ENCODE results near the gene MTCL1. TPM values are rescaled to one million over a fixed set of nuclear protein-coding genes. Genes with fewer than 3 reads are reported as not detected.

The MTCL1 gene
- total and polyA plus RNA-seq, 4 donors: 0.65 to 5.4 (median 1.4) TPM

DNA sequence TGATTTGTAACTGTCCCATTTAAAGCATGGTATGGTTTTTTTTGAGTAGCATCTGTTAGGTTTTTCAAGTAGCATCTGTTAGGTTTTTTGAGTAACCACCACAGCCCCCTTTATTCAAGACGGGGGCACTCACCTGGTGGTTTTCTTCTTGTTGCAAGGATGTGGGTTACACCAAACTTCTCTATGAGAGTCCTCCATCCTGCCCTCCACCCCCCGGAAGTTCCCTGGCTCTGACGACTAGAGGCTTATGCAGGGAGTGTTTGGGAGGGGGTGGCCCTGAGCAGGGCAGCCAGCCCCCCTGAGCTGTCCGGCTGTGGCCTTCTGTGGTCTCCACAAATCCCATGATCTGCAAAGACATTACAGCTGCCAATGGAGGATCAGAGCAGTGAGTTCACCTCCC is 39.3 kb downstream of the MTCL1 start:
- 78% methylated on average over 4 of the region's 4 CpGs for WGBS
- no peak for TF ChIP-seq RXRA (IDR thresholded peaks at IDR 0.05)
- no peak for TF ChIP-seq HNF4G (IDR thresholded peaks at IDR 0.05)
- TF ChIP-seq HNF4A (conservative IDR thresholded peaks at IDR 0.05): no peak
- TF ChIP-seq, protein P1, sequence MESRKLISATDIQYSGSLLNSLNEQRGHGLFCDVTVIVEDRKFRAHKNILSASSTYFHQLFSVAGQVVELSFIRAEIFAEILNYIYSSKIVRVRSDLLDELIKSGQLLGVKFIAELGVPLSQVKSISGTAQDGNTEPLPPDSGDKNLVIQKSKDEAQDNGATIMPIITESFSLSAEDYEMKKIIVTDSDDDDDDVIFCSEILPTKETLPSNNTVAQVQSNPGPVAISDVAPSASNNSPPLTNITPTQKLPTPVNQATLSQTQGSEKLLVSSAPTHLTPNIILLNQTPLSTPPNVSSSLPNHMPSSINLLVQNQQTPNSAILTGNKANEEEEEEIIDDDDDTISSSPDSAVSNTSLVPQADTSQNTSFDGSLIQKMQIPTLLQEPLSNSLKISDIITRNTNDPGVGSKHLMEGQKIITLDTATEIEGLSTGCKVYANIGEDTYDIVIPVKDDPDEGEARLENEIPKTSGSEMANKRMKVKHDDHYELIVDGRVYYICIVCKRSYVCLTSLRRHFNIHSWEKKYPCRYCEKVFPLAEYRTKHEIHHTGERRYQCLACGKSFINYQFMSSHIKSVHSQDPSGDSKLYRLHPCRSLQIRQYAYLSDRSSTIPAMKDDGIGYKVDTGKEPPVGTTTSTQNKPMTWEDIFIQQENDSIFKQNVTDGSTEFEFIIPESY (IDR thresholded peaks at IDR 0.05): no peak
- no peak for TF ChIP-seq NR2F2 (IDR thresholded peaks at IDR 0.05)
- TF ChIP-seq RAD21 (IDR thresholded peaks at IDR 0.05): no peak
- TF ChIP-seq, protein P2, sequence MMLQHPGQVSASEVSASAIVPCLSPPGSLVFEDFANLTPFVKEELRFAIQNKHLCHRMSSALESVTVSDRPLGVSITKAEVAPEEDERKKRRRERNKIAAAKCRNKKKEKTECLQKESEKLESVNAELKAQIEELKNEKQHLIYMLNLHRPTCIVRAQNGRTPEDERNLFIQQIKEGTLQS (IDR thresholded peaks at IDR 0.05): no peak
- TF ChIP-seq TAF1 (conservative IDR thresholded peaks at IDR 0.05): no peak
- no peak for TF ChIP-seq FOXA2 (IDR thresholded peaks at IDR 0.05)
- no peak for TF ChIP-seq JUND (IDR thresholded peaks at IDR 0.05)
- TF ChIP-seq FOXA1 (IDR thresholded peaks at IDR 0.05): no peak
- no peak for TF ChIP-seq GABPA (IDR thresholded peaks at IDR 0.05 in 1 of 2, conservative IDR thresholded peaks at IDR 0.05 in 1 of 2)
- TF ChIP-seq, protein P3, sequence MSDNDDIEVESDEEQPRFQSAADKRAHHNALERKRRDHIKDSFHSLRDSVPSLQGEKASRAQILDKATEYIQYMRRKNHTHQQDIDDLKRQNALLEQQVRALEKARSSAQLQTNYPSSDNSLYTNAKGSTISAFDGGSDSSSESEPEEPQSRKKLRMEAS (IDR thresholded peaks at IDR 0.05): no peak
- Histone ChIP-seq H3K9me3 (ENCODE audit: control insufficient read depth in 4 of 4, low read length in 3 of 4) (no peaks in the 10 kb centered on the region), H3K27ac (ENCODE audit: low read depth in 1 of 2, low read length in 2 of 2) (no peak overlapping the region), H3K36me3 (ENCODE audit: control insufficient read depth in 4 of 4, insufficient read depth in 3 of 4, low read depth in 1 of 4, low read length in 3 of 4) (peaks cover 0 to 2% (median 0%) of the 10 kb centered on the region in 4 donors), H3K4me1 (ENCODE audit: control insufficient read depth in 4 of 4, insufficient read depth in 4 of 4, low read length in 3 of 4) (no peaks in the 10 kb centered on the region), H3K4me3 (ENCODE audit: low read depth in 1 of 3, low read length in 3 of 3) (no peak overlapping the region), H3K9ac (ENCODE audit: low read depth in 1 of 2, low read length in 2 of 2) (no peak overlapping the region), H3K27me3 (ENCODE audit: control insufficient read depth in 4 of 4, insufficient read depth in 4 of 4, low read length in 3 of 4) (no peaks in the 10 kb centered on the region)
- DNase-seq (ENCODE audit: low spot score): no peak

- DNase-seq (ENCODE audit: low spot score): no peak
- H3K36me3 ChIP-seq (ENCODE audit: control insufficient read depth in 4 of 4, insufficient read depth in 3 of 4, low read depth in 1 of 4, low read length in 3 of 4): peaks cover 0 to 2% (median 0%) of the 10 kb centered on the region in 4 donors
- no peaks in the 10 kb centered on the region for H3K4me1 ChIP-seq (ENCODE audit: control insufficient read depth in 4 of 4, insufficient read depth in 4 of 4, low read length in 3 of 4)
- 88% methylated on average over 15 of the region's 15 CpGs for WGBS
- no peaks in the 10 kb centered on the region for H3K27me3 ChIP-seq (ENCODE audit: control insufficient read depth in 4 of 4, insufficient read depth in 4 of 4, low read length in 3 of 4)
- H3K4me3 ChIP-seq (ENCODE audit: low read depth in 1 of 3, low read length in 3 of 3): no peak overlapping the region
- no peak overlapping the region for H3K9ac ChIP-seq (ENCODE audit: low read depth in 1 of 2, low read length in 2 of 2)
- no peaks in the 10 kb centered on the region for H3K9me3 ChIP-seq (ENCODE audit: control insufficient read depth in 4 of 4, low read length in 3 of 4)
- no peak overlapping the region for H3K27ac ChIP-seq (ENCODE audit: low read depth in 1 of 2, low read length in 2 of 2)
- no peak for TF ChIP-seq NR2F2 (IDR thresholded peaks at IDR 0.05)
- no peak for TF ChIP-seq REST (IDR thresholded peaks at IDR 0.05)
- no peak for TF ChIP-seq TAF1 (conservative IDR thresholded peaks at IDR 0.05)
- TF ChIP-seq JUND (IDR thresholded peaks at IDR 0.05): no peak
These were observed 40.1 kb downstream of the MTCL1 start for GRCh38 chr18:8745355-8746014.
